Neuronal stem cell (in vitro differentiated cells): ENCODE results near the gene ATE1.

Source experiments
- DNase-seq: peaks from one replicate; pipeline ENCODE4 v3.0.0-alpha.2; 2013; ENCODE audit warnings: low spot score
- H2AFZ ChIP-seq: one replicate; pipeline ENCODE4 v1.6.1; 2013; ENCODE audit warnings: mild to moderate bottlenecking, low read length, inconsistent platforms
- H2AK5ac ChIP-seq: 2 replicates; pipeline ENCODE4 v1.6.1; 2013; ENCODE audit warnings: low read depth, mild to moderate bottlenecking, inconsistent platforms, low read length, moderate library complexity, mixed read lengths
- H2BK120ac ChIP-seq: 2 replicates; pipeline ENCODE4 v1.6.1; 2013; ENCODE audit warnings: low read depth, mild to moderate bottlenecking, inconsistent platforms, low read length, moderate library complexity, mixed read lengths
- H2BK12ac ChIP-seq: one replicate; pipeline ENCODE4 v1.6.1; 2013; ENCODE audit warnings: low read length, inconsistent platforms
- H2BK15ac ChIP-seq: 2 replicates; pipeline ENCODE4 v1.6.1; 2013; ENCODE audit warnings: mild to moderate bottlenecking, low read length, inconsistent platforms, mixed read lengths
- H2BK5ac ChIP-seq: one replicate; pipeline ENCODE4 v1.6.1; 2013; ENCODE audit warnings: inconsistent platforms, mild to moderate bottlenecking, low read length, moderate library complexity
- H3K14ac ChIP-seq: one replicate; pipeline ENCODE4 v1.6.1; 2013; ENCODE audit warnings: low read length, inconsistent platforms
- H3K18ac ChIP-seq: 2 replicates; pipeline ENCODE4 v1.6.1; 2013; ENCODE audit warnings: low read length, inconsistent platforms
- H3K23ac ChIP-seq: 2 replicates; pipeline ENCODE4 v1.6.1; 2013; ENCODE audit warnings: low read depth, mild to moderate bottlenecking, mixed read lengths, low read length, inconsistent platforms; ENCODE audit not compliant: poor library complexity
- H3K27ac ChIP-seq: replicated peaks from 3 replicates; pipeline ENCODE4 v1.5.1; 2013; ENCODE audit warnings: low read length, inconsistent platforms
- H3K27me3 ChIP-seq, 3 experiments: 2 replicates each; pipeline ENCODE4 v1.6.1; 2013; ENCODE audit warnings: low read length in 3 of 3, mild to moderate bottlenecking in 2 of 3, inconsistent platforms in 1 of 3, low read depth in 1 of 3, mixed read lengths in 1 of 3, moderate library complexity in 1 of 3; ENCODE audit not compliant: control insufficient read depth in 3 of 3, insufficient read depth in 3 of 3
- H3K36me3 ChIP-seq, 2 donors: replicated peaks in 1 of 2; 2 replicates each; pipeline ENCODE4 v1.6.1; 2013; ENCODE audit warnings: low read length in 2 of 2; ENCODE audit not compliant: control insufficient read depth in 2 of 2, insufficient read depth in 2 of 2
- H3K4ac ChIP-seq: 2 replicates; pipeline ENCODE4 v1.6.1; 2013; ENCODE audit warnings: inconsistent platforms, mild to moderate bottlenecking, low read length, moderate library complexity
- H3K4me1 ChIP-seq, 2 donors: 1 replicate in 1 of 2; 2 replicates in 1 of 2; pipeline ENCODE4 v1.6.1; 2013; ENCODE audit warnings: low read length in 2 of 2, low read depth in 1 of 2; ENCODE audit not compliant: control insufficient read depth in 2 of 2, insufficient read depth in 1 of 2
- H3K4me2 ChIP-seq: one replicate; pipeline ENCODE4 v1.6.1; 2013; ENCODE audit warnings: mild to moderate bottlenecking, low read length, inconsistent platforms; ENCODE audit not compliant: insufficient read depth, poor library complexity, severe bottlenecking
- H3K4me3 ChIP-seq, 2 donors: 2 replicates each; pipeline ENCODE4 v1.5.1; 2013; ENCODE audit warnings: low read length in 2 of 2, mild to moderate bottlenecking in 2 of 2, inconsistent platforms in 1 of 2, moderate library complexity in 1 of 2
- H3K79me1 ChIP-seq: one replicate; pipeline ENCODE4 v1.6.1; 2013; ENCODE audit warnings: low read depth, mild to moderate bottlenecking, inconsistent platforms, low read length, moderate library complexity
- H3K9ac ChIP-seq: one replicate; pipeline ENCODE4 v1.6.1; 2013; ENCODE audit warnings: mild to moderate bottlenecking, low read depth, low read length, inconsistent platforms; ENCODE audit not compliant: poor library complexity
- H3K9me3 ChIP-seq, 2 donors: replicated peaks in 1 of 2; 2 replicates each; pipeline versions ENCODE3 to v1.6.1; 2013; ENCODE audit warnings: low read length in 2 of 2, mild to moderate bottlenecking in 2 of 2, inconsistent platforms in 1 of 2, low read depth in 1 of 2, mixed read lengths in 1 of 2, moderate library complexity in 1 of 2; ENCODE audit not compliant: control insufficient read depth in 2 of 2, insufficient read depth in 1 of 2
- H4K8ac ChIP-seq: one replicate; pipeline ENCODE4 v1.6.1; 2013; ENCODE audit warnings: low read depth, mild to moderate bottlenecking, inconsistent platforms, low read length, moderate library complexity
- H4K91ac ChIP-seq: one replicate; pipeline ENCODE4 v1.6.1; 2013; ENCODE audit warnings: low read length, low read depth, mild to moderate bottlenecking, inconsistent platforms; ENCODE audit not compliant: poor library complexity
- WGBS, 2 donors: extraction: QIAGEN DNeasy Blood & Tissue Kit; methylation state at CpG; one replicate each; pipeline ENCODE4 v1.1.7; 2013; ENCODE audit warnings: missing lambda C conversion rate in 2 of 2, mixed read lengths in 1 of 2; ENCODE audit not compliant: insufficient read length in 2 of 2, insufficient replicate concordance in 1 of 2; ENCODE audit errors: extremely low coverage in 2 of 2; 5-methylcytosine and 5-hydroxymethylcytosine counted together

Gene ATE1

DNA sequence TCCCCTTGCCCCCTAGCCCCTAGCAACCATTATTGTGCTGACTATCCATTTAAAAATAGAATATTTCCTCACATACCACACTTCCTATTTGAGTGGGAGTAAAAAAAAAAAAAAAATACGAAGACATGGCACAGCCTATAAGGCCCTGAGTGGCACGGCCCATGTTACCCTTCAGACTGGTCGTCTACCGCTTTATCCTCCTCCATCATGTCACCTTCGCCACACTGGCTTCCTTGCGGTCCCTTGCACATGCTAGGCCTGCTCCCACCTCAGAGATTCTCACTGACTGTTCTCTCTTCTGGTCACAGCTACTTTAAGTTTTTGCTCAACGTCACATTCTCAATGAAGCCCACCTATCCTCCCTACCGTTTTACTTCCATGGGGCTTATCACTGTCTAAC is 130.3 kb downstream of the ATE1 start:
- Histone ChIP-seq H3K4me2 (no peak overlapping the region), H3K9ac (no peak overlapping the region), H2BK5ac (no peak overlapping the region), H2BK12ac (no peak overlapping the region), H3K23ac (no peak overlapping the region), H3K27me3 (no peaks in the 10 kb centered on the region), H3K36me3 (peaks cover 0 to 6% of the 10 kb centered on the region in 2 donors), H4K8ac (no peak overlapping the region), H3K79me1 (no peaks in the 10 kb centered on the region), H2BK120ac (no peak overlapping the region), H3K4me3 (no peak overlapping the region), H4K91ac (no peak overlapping the region), H2AK5ac (no peak overlapping the region), H3K4ac (no peak overlapping the region), H3K18ac (no peak overlapping the region), H3K9me3 (peaks cover under 1 to 4% of the 10 kb centered on the region in 2 donors), H2BK15ac (no peak overlapping the region), H3K14ac (no peak overlapping the region), H3K27ac (no peak overlapping the region), H2AFZ (no peak overlapping the region), H3K4me1 (peaks cover 0 to 3% of the 10 kb centered on the region in 2 donors)
- no peak for DNase-seq
- WGBS, 2 donors, result no CpG with 5 or more reads among the region's 8 CpGs

DNA sequence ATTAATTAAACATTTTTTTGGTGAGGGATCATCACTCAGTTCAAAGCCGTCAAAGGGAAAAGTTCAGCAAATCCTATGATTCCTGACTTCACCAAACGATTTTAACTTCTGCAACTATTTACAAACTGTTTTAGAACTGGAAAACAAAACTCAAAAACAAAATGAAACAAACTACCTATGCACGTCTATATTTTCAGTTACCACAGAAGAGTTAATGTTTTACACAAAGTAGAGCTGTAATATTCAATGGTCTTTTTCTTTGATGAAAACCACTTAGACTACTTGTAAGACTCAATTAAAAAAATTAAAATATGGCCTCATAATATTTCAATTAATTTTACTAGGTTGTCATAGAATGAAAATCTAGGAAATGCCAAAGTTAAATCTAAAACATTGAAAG is 131.5 kb downstream of the ATE1 start:
- Histone ChIP-seq H3K36me3 (peaks cover 0 to 4% of the 10 kb centered on the region in 2 donors), H3K4me1 (peaks cover 0 to 6% of the 10 kb centered on the region in 2 donors), H4K8ac (no peak overlapping the region), H3K9ac (no peak overlapping the region), H3K4me3 (no peak overlapping the region), H2BK15ac (no peak overlapping the region), H3K79me1 (no peaks in the 10 kb centered on the region), H3K23ac (no peak overlapping the region), H3K27ac (no peak overlapping the region), H3K18ac (no peak overlapping the region), H2AK5ac (no peak overlapping the region), H3K4me2 (no peak overlapping the region), H3K27me3 (no peaks in the 10 kb centered on the region), H2BK12ac (no peak overlapping the region), H2BK120ac (no peak overlapping the region), H2BK5ac (no peak overlapping the region), H2AFZ (no peak overlapping the region), H3K4ac (no peak overlapping the region), H4K91ac (no peak overlapping the region), H3K14ac (no peak overlapping the region), H3K9me3 (peaks cover 0 to 4% of the 10 kb centered on the region in 2 donors)
- no peak for DNase-seq
- WGBS, 2 donors, result no CpG with 5 or more reads among the region's 3 CpGs

DNA sequence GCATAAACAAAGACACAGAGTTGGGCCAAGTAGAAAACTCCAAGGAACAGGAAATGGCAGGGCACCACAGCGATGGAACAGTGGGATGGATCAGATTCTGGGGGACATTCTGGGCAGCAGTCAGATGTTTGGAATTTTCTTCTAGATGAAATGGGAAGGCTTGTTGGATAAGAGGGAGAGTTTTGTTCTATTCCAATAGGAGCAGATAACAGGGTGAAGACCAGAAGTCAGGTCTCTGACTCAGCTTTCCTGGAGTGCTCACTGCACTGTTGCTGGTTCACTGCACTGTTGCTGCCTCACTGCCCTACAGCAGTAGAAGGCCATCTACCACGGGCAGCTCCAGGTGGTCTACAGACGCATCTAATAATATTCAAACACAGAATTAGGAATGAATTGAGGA is 135.6 kb downstream of the ATE1 start:
- no peak for DNase-seq
- Histone ChIP-seq H3K18ac (no peak overlapping the region), H3K79me1 (no peaks in the 10 kb centered on the region), H2BK12ac (no peak overlapping the region), H2AK5ac (no peak overlapping the region), H3K4me2 (no peak overlapping the region), H3K36me3 (peaks cover 0 to 26% of the 10 kb centered on the region in 2 donors), H3K23ac (no peak overlapping the region), H3K4me1 (peaks cover 0 to 3% of the 10 kb centered on the region in 2 donors), H2BK5ac (no peak overlapping the region), H3K4ac (no peak overlapping the region), H2AFZ (no peak overlapping the region), H3K4me3 (no peak overlapping the region), H2BK15ac (no peak overlapping the region), H3K27ac (no peak overlapping the region), H2BK120ac (no peak overlapping the region), H3K9ac (no peak overlapping the region), H3K14ac (no peak overlapping the region), H4K91ac (no peak overlapping the region), H4K8ac (no peak overlapping the region), H3K27me3 (no peaks in the 10 kb centered on the region), H3K9me3 (peaks cover 0 to 4% of the 10 kb centered on the region in 2 donors)
- no CpG with 5 or more reads among the region's 3 CpGs for WGBS, 2 donors

DNA sequence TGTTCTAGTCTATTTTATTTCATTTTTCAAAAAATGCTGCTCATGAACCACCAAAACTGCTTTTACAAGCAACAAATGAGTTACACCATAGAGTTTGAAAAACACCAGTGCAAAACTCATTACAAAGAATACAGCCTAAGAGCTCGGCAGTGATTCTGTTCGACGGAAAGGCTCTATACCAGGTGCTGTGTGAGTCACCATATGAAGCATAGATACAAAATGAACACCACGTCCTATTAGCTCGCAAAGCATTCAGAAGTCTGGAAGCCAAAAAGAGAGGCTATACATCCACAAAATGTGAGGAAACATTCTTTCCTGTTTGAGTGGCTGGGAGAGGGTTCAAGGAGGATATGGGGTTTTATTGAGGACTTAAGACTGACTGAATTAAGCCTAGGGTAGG is 136.1 kb downstream of the ATE1 start:
- H3K27ac ChIP-seq, result no peak overlapping the region
- H2AFZ ChIP-seq, result no peak overlapping the region
- H3K36me3 ChIP-seq, result peaks cover 0 to 26% of the 10 kb centered on the region in 2 donors

More for the DNA sequence above, 136.1 kb downstream of the ATE1 start:
- peaks cover 0 to 4% of the 10 kb centered on the region in 2 donors for H3K9me3 ChIP-seq
- H2BK120ac ChIP-seq, result no peak overlapping the region
- H3K18ac ChIP-seq, result no peak overlapping the region
- H2BK12ac ChIP-seq, result no peak overlapping the region
- no peaks in the 10 kb centered on the region for H3K79me1 ChIP-seq
- no peak overlapping the region for H3K14ac ChIP-seq
- H3K27me3 ChIP-seq, result no peaks in the 10 kb centered on the region
- H3K23ac ChIP-seq, result no peak overlapping the region
- DNase-seq, result no peak
- no peak overlapping the region for H3K4me2 ChIP-seq
- no peak overlapping the region for H3K4me3 ChIP-seq
- no peak overlapping the region for H2BK5ac ChIP-seq
- no CpG with 5 or more reads among the region's 5 CpGs for WGBS, 2 donors
- H2AK5ac ChIP-seq, result no peak overlapping the region
- no peak overlapping the region for H3K9ac ChIP-seq
- no peak overlapping the region for H2BK15ac ChIP-seq
- no peak overlapping the region for H4K91ac ChIP-seq
- H3K4me1 ChIP-seq, result peaks cover 0 to 3% of the 10 kb centered on the region in 2 donors
- H3K4ac ChIP-seq, result no peak overlapping the region
- H4K8ac ChIP-seq, result no peak overlapping the region
